IPS-18c (cell line): ENCODE data around the gene FTSJ3.
"Not testable (repeated sequence)": the region's sequence is repeated elsewhere in the genome, so short reads cannot be mapped to it uniquely, and the experiment has no call there.

Experiments
- H3K4me3 ChIP-seq: 2 replicates; pipeline ENCODE4 v1.7.0; 2013; ENCODE audit warnings: low read depth, mild to moderate bottlenecking, low read length, moderate library complexity; ENCODE audit not compliant: insufficient read depth
- H3K9me3 ChIP-seq: one replicate; pipeline ENCODE4 v1.6.1; 2013; ENCODE audit warnings: mild to moderate bottlenecking, low read length, moderate library complexity; ENCODE audit not compliant: control insufficient read depth, insufficient read depth

Gene FTSJ3

GRCh38 chr17:63817736-63818385 is 9.6 kb downstream of the FTSJ3 start:
- no peaks in the 10 kb centered on the region for H3K9me3 ChIP-seq
- no peak overlapping the region for H3K4me3 ChIP-seq

- Histone ChIP-seq H3K4me3 (no peak overlapping the region), H3K9me3 (no peaks in the 10 kb centered on the region)
Measured at GRCh38 chr17:63816669-63817068, 10.8 kb downstream of the FTSJ3 start.

GRCh38 chr17:63816123-63816522 is 11.3 kb downstream of the FTSJ3 start:
- Histone ChIP-seq H3K9me3 (no peaks in the 10 kb centered on the region), H3K4me3 (no peak overlapping the region)

GRCh38 chr17:63809970-63810369 is 17.5 kb downstream of the FTSJ3 start:
- Histone ChIP-seq H3K4me3 (no peak overlapping the region), H3K9me3 (no peaks in the 10 kb centered on the region)

GRCh38 chr17:63805591-63805990 is 21.9 kb downstream of the FTSJ3 start:
- no peak overlapping the region for H3K4me3 ChIP-seq
- no peaks in the 10 kb centered on the region for H3K9me3 ChIP-seq

GRCh38 chr17:63804328-63804727 is 23.1 kb downstream of the FTSJ3 start:
- H3K4me3 ChIP-seq, result no peak overlapping the region
- H3K9me3 ChIP-seq, result no peaks in the 10 kb centered on the region

- no peaks in the 10 kb centered on the region for H3K9me3 ChIP-seq
- H3K4me3 ChIP-seq, result no peak overlapping the region
Measured at GRCh38 chr17:63800783-63801182, 26.7 kb downstream of the FTSJ3 start.

- H3K9me3 ChIP-seq, result no peaks in the 10 kb centered on the region
- no peak overlapping the region for H3K4me3 ChIP-seq
Measured at GRCh38 chr17:63798572-63799106, 28.8 kb downstream of the FTSJ3 start.

- H3K9me3 ChIP-seq, H3K4me3 ChIP-seq: not testable (repeated sequence)
Measured at GRCh38 chr17:63796375-63796774, 31.1 kb downstream of the FTSJ3 start.

- Histone ChIP-seq H3K4me3 (no peak overlapping the region), H3K9me3 (no peaks in the 10 kb centered on the region)
Measured at GRCh38 chr17:63792055-63792729, 35.3 kb downstream of the FTSJ3 start.

- H3K4me3 ChIP-seq, result no peak overlapping the region
- H3K9me3 ChIP-seq, result no peaks in the 10 kb centered on the region
Measured at GRCh38 chr17:63790057-63790456, 37.4 kb downstream of the FTSJ3 start.

- no peaks in the 10 kb centered on the region for H3K9me3 ChIP-seq
- H3K4me3 ChIP-seq, result no peak overlapping the region
Measured at GRCh38 chr17:63786971-63787711, 40.3 kb downstream of the FTSJ3 start.

GRCh38 chr17:63786117-63786516 is 41.3 kb downstream of the FTSJ3 start:
- Histone ChIP-seq H3K4me3 (no peak overlapping the region), H3K9me3 (no peaks in the 10 kb centered on the region)

- no peak overlapping the region for H3K4me3 ChIP-seq
- no peaks in the 10 kb centered on the region for H3K9me3 ChIP-seq
Measured at GRCh38 chr17:63785556-63785955, 41.9 kb downstream of the FTSJ3 start.

GRCh38 chr17:63783522-63783921 is 43.9 kb downstream of the FTSJ3 start:
- H3K9me3 ChIP-seq, result no peaks in the 10 kb centered on the region
- H3K4me3 ChIP-seq, result no peak overlapping the region

GRCh38 chr17:63780928-63781327 is 46.5 kb downstream of the FTSJ3 start:
- Histone ChIP-seq H3K9me3 (no peaks in the 10 kb centered on the region), H3K4me3 (no peak overlapping the region)

- no peak overlapping the region for H3K4me3 ChIP-seq
Measured at GRCh38 chr17:63780507-63780906, 47.0 kb downstream of the FTSJ3 start.

GRCh38 chr17:63775420-63775819 is 52.0 kb downstream of the FTSJ3 start:
- peak overlapping the region; percentile 90 for H3K4me3 ChIP-seq

More at GRCh38 chr17:63780507-63780906, 47.0 kb downstream of the FTSJ3 start:
- H3K9me3 ChIP-seq, result no peaks in the 10 kb centered on the region

More at GRCh38 chr17:63775420-63775819, 52.0 kb downstream of the FTSJ3 start:
- H3K9me3 ChIP-seq, result no peaks in the 10 kb centered on the region
